CD4-positive, alpha-beta T cell treated with Interleukin-17A for 4 hours (primary cell): Measurements from ENCODE around the gene ABHD1.
"Not testable (repeated sequence)": the region's sequence is repeated elsewhere in the genome, so short reads cannot be mapped to it uniquely, and the experiment has no call there.

Experiments
- DNase-seq: peaks from one replicate; pipeline ENCODE4 v3.0.0-alpha.2; 2020; ENCODE audit warnings: mixed read lengths

ABHD1 gene

DNA sequence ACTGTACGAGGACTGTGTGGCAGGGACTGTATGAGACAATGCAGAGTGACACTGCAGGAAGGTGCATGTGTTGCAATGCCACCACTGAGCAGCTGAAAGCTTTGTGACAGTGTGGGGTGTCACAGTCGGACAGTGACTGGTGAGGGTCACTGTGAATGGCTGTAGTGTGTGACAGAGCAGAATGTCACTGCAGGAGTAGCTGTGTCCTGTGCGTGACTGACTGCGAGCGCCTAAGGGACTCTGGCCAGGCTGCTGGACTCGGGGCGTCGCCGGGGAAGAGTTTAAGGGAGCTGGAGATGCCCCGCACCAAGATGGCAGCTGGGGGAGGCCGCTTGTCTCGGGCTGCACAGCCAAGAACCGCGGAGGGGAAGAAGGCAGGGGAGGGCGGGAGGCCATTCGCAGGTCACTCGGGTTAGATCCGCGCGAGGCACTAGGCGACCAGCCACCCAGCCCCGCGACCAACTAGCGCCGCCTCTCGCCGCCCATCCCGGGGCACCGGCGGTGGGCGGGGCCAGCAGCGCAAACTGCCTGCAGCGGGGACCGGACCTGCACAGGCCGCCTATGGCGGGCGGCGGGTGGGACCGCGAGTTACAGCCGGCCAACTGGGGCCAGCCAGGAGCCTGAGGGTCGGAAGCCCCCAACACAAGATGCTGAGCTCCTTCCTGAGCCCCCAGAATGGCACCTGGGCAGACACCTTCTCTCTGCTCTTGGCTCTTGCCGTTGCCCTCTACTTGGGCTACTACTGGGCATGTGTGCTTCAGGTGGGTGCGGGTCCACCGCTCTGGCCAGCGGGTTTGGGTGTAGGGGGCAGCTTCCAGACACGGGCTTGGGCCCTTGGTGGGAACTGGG, at the start of gene ABHD1:
TSS of gene ABHD1 (plus strand) at position 514 of the 849 bp plus-strand sequence. CDS start at position 648, 134 bp downstream.
- DNase-seq: peak; percentile 84

DNA sequence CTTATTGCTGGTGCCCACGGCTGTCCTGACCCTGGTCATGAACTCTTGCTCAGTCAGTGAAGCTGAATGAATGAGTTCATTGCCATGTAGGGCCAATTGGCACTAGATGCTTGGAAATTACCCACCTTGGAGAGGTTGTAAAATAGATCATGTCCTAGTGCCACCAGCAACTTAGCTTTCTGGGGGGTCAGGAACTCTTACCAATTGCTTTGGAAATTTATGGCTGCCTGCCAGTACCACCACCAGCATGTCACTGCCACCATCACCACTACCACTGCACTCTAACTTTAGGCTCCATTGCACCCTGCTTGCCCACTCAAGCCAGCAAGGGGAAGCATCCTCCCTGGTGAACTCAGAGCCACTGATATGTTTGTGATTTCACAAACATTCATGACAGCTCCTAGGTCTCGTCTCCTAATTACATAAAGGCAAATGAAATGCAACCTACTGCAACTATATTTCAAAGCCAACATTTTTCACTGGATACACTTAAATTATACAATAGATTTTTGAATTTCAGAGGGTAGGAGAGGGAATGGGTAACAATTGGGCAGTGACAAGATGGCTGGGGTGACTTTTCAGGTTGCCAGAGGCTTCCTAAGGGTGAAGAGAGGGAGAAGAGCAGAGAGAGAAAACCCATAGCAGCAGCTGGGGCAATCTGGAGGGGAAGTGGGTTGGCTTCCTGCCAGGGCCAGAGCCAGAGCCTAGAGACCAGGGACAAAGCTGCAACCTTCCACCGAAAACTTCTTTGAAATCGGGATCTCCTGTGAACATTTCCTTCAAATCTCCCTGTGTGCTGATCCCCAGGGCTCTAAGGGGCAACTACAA, 48.7 kb upstream of the ABHD1 start:
- DNase-seq: peak; percentile 81

DNA sequence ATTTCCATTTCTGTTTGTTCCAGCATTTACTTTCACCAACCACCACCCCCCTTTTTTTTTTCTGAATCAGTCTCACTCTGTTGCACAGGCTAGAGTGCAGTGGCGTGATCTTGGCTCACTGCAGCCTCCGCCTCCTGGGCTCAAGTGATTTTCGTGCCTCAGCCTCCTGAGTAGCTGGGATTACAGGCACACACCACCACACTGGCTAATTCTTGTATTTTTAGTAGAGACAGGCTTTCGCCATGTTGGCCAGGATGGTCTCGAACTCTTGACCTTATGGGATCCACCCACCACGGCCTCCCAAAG, 48.1 kb upstream of the ABHD1 start:
- not testable (repeated sequence) for DNase-seq

DNA sequence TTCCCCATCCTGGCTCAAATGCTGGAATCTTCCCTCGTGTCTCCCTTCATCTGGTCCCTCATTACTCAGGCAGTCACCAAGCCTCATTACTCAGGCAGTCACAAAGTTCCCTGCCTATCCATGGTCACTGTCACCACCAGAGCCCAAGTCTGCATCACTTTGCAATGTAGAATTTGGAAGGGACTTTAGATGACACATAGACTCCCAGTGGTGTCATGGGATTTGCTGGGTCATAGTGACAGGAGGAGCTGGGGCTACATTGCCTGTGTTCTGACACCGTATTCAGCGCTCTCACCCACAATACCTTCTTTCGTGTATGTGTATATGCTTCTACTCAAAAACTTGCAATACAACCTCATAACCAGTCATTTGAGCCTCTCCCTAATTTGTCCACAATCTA, 47.3 kb upstream of the ABHD1 start:
- no peak for DNase-seq

DNA sequence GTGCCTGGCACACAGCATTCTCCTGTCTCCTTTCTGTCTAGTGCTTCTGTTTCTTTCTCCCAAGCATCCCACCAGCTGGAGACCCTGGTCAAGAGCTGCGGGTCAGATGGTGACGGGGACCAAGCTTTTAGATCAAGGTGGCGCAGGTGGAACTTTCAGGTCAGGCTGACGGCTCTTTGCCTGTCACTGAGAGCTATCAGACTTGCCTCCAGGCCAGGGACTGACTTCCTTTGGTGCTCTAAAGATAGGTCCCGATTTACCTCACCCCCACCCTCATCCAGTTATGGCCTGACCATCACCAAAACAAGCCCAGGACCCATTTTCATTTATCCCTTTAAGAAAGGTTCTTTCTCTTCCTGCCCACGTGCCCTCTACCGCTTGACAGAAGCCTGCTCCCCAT, 46.4 kb upstream of the ABHD1 start:
- no peak for DNase-seq

DNA sequence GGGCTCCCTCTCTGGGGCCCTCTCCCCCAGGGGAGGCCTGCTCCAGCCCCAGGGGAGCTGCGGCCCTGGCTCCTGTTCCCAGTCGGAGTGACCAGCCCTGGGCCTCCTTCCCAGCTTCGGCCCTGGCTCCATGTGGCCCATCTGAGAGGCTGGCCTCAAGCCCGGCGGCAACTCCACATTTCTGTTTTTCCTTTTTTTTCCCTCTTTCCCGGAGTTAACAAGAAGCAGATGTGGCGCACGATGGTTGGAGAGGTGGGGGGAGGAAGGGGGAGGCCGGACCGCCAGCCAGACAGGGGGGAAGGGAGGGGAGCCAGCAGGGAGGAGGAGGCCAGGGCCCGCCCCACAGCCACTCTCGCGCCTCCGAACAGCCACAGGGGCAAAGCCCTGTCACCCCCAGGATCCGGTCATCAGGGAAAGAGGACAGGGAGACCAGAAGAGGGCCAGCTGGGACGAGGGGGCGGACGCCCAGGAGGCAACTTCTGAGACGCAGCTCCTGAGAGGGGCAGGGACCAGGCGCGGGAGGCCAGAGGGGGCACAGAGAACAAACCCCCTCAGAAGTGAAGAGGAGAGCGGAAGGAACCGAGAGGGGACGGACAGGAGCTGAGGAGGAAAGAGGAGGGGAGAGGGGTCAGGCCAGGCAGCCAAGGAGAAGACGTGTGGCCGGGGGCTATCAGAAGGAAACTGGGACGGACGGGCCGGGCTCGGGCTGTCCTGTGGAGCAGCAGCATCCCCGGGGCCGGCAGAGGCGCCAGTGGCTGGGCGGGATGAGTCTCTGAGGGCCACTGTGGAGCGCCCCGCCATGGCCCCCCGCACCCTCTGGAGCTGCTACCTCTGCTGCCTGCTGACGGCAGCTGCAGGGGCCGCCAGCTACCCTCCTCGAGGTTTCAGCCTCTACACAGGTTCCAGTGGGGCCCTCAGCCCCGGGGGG, 45.1 kb upstream of the ABHD1 start, which contains the start of gene EMILIN1:
TSS of gene EMILIN1 (plus strand) at position 349 of the 928 bp plus-strand sequence. CDS start at position 800, 451 bp downstream.
- no peak for DNase-seq

DNA sequence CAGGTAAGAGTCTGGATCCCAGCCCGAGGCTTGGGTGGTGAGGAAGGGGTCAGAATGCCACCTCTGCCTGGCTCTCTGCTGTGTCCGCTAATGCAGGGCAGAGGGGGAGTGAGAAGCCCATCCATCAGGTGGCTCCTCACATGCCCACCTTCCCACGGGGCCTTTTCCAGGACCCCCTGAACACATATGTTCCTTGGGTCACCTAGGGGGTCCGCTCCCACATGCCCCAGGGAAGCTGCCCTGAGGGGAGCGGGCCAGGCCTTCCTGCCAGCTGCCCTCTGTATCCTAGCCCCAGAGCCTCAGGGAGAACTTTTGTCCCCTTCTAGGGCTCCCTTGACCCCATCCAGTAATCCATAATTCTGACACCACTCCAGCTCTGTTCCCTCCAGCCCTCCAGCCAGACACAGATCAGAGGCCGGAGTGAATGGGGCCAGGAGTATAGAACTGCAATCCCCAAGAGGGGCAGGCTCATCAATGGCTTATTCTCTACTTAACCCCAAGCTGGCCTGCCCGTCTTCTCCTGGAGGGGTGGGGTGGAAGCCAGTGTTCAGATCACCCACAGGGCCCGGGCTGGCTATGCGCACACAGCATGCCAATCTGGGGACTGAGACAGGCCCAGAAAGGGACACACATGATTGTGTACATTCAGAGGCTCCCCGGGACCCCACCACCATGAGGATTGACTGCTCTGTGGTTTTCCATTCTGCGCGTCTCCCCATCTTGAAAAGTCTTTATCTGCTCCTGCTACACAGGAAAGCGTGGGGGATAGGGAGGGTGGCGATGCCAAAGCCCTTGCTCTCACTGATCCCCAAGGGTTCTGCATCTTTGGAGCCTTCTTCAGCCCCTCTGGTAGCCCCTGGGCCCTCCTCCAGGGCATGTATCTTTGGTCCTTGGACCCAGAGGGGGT, 44.1 kb upstream of the ABHD1 start:
- no peak for DNase-seq

DNA sequence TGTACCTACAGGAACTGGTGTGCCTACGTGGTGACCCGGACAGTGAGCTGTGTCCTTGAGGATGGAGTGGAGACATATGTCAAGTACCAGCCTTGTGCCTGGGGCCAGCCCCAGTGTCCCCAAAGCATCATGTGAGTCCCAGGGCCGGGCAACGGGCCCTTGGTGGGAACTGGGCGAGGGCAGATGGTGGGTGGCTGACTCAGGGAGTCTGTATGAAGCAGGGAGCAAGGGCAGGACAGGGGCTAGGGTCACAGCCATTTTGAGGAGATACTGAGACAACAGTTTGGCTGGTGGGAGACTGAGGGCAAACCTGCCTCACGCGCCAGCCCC, 43.5 kb upstream of the ABHD1 start:
- no peak for DNase-seq

DNA sequence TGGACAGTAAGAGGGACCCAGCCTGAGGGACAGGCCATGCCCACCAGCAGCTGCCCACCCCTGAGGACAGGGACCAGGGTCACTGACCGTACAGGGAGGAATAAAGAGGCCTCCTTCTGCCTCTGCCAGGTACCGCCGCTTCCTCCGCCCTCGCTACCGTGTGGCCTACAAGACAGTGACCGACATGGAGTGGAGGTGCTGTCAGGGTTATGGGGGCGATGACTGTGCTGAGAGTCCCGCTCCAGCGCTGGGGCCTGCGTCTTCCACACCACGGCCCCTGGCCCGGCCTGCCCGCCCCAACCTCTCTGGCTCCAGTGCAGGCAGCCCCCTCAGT, 43.0 kb upstream of the ABHD1 start:
- DNase-seq: no peak

DNA sequence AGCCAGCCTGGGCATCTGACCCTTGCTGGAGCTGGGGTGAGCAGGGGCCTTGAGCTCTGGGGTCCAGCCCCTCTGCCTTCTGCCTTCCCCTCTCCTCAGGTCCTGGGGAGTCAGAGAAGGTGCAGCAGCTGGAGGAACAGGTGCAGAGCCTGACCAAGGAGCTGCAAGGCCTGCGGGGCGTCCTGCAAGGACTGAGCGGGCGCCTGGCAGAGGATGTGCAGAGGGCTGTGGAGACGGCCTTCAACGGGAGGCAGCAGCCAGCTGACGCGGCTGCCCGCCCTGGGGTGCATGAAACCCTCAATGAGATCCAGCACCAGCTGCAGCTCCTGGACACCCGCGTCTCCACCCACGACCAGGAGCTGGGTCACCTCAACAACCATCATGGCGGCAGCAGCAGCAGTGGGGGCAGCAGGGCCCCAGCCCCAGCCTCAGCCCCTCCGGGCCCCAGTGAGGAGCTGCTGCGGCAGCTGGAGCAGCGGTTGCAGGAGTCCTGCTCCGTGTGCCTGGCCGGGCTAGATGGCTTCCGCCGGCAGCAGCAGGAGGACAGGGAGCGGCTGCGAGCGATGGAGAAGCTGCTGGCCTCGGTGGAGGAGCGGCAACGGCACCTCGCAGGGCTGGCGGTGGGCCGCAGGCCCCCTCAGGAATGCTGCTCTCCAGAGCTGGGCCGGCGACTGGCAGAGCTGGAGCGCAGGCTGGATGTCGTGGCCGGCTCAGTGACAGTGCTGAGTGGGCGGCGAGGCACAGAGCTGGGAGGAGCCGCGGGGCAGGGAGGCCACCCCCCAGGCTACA, 41.4 kb upstream of the ABHD1 start:
- DNase-seq: no peak

DNA sequence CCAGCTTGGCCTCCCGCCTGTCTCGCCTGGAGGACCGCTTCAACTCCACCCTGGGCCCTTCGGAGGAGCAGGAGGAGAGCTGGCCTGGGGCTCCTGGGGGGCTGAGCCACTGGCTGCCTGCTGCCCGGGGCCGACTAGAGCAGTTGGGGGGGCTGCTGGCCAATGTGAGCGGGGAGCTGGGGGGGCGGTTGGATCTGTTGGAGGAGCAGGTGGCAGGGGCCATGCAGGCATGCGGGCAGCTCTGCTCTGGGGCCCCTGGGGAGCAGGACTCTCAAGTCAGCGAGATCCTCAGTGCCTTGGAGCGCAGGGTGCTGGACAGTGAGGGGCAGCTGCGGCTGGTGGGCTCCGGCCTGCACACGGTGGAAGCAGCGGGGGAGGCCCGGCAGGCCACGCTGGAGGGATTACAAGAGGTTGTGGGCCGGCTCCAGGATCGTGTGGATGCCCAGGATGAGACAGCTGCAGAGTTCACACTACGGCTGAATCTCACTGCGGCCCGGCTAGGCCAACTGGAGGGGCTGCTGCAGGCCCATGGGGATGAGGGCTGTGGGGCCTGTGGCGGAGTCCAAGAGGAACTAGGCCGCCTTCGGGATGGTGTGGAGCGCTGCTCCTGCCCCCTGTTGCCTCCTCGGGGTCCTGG, 40.7 kb upstream of the ABHD1 start:
- DNase-seq: no peak

DNA sequence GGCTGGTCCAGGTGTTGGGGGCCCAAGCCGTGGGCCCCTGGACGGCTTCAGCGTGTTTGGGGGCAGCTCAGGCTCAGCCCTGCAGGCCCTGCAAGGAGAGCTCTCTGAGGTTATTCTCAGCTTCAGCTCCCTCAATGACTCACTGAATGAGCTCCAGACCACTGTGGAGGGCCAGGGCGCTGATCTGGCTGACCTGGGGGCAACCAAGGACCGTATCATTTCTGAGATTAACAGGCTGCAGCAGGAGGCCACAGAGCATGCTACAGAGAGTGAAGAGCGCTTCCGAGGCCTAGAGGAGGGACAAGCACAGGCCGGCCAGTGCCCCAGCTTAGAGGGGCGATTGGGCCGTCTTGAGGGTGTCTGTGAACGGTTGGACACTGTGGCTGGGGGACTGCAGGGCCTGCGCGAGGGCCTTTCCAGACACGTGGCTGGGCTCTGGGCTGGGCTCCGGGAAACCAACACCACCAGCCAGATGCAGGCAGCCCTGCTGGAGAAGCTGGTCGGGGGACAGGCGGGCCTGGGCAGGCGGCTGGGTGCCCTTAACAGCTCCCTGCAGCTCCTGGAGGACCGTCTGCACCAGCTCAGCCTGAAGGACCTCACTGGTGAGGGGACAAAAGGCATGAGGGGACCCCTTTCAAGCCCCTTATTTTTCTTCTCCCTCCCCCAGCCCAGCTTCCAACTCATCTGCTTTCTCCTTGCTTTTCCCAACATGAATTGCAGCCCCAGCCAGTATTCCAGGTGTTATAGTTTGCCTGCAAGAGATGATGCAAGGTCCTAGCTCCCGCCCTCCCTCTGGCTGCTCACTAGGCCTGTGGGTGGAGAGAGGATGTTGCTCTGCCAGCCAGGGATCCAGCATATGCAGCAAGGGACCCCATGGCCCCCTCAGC, 40.0 kb upstream of the ABHD1 start:
- no peak for DNase-seq

DNA sequence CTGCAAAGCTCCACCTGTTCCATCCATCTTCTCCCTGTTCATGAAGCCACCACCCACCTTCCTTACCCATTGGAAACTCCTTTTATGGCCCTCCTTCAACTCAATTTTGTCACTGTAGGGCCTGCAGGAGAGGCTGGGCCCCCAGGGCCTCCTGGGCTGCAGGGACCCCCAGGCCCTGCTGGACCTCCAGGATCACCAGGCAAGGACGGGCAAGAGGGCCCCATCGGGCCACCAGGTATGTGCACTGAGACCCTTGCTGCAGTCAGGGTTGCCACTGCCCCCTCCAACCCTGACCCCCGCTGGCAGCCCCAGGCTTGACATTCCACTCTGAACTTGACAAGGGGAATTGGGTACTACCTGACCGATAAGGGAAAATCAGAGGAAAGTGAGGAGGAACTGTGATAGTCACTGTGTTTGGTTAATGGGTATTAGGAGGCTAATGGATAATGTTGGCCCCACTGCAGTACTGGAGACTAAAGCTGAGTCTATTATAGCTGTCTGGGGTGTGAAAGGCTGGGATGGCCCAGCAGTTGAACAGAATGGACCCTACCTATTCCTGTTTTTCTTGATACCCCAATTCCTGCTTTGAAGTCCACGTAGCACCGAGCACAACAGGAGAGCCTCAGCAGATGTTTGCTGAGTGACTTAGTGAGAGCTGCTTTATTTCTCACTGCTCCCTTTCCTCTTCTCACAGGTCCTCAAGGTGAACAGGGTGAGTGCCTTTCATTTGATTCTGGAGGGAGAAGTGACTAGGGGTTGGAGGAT, 39.1 kb upstream of the ABHD1 start:
- DNase-seq: no peak

DNA sequence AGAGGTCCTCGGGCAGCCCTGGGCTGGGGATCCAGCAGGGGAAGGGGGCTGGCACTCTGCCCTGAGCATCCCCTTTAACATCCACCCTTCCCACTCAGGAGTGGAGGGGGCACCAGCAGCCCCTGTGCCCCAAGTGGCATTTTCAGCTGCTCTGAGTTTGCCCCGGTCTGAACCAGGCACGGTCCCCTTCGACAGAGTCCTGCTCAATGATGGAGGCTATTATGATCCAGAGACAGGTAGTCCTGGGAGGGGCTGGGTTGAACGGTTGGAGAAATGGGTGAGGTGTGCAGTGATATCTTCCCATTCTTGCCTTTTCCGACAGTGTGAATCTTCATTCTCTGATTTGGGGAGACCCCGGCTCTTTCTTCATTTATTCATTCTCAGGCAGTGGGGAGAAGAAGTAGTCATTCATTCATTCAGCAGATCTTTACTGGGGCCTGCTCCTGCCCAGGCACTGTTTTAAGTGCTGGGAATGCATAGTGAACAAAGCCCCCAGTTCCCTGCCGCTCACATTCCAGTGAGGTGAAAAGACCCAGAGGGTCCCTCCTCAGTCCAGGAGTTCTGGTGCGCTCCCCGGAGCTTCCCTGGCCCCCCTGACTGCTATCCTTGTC, 38.4 kb upstream of the ABHD1 start:
- DNase-seq: no peak

DNA sequence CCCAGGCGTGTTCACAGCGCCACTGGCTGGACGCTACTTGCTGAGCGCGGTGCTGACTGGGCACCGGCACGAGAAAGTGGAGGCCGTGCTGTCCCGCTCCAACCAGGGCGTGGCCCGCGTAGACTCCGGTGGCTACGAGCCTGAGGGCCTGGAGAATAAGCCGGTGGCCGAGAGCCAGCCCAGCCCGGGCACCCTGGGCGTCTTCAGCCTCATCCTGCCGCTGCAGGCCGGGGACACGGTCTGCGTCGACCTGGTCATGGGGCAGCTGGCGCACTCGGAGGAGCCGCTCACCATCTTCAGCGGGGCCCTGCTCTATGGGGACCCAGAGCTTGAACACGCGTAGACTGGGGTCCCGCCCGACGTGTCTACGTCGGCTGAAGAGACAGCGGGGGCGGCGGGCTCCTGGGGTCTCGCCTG, 37.9 kb upstream of the ABHD1 start:
- peak; percentile 40 for DNase-seq

DNA sequence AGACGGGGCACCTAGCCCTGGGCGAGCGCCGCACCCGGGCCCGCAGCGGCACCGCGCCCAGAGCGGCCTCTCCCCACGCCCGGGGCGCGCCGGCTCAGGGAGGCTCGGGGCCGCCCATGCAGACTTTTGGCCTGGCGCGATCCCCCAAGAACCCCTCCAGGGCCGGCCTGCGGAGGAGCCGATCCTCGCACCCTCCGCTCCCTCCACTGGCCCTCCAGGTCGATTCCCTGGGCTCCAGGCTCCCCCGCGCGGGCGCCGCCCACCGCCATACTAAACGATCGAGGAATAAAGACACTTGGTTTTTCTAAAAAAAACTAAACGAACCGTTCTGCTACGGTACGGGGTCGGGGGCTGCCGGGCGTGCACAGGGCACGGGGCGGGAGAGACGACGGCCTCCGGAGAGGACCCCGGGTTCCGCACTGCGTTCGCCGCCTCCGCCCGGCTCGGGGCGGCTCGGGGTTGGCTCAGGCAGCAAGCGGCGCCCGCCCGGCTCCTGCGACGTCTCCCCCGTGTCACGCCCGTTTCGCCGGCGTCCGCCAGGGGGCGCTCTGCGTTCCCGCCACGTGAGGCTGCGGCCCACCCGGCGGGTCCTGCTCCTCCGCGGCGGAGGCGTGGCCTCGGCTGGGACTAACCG, 37.4 kb upstream of the ABHD1 start:
- DNase-seq: peak; percentile 99

DNA sequence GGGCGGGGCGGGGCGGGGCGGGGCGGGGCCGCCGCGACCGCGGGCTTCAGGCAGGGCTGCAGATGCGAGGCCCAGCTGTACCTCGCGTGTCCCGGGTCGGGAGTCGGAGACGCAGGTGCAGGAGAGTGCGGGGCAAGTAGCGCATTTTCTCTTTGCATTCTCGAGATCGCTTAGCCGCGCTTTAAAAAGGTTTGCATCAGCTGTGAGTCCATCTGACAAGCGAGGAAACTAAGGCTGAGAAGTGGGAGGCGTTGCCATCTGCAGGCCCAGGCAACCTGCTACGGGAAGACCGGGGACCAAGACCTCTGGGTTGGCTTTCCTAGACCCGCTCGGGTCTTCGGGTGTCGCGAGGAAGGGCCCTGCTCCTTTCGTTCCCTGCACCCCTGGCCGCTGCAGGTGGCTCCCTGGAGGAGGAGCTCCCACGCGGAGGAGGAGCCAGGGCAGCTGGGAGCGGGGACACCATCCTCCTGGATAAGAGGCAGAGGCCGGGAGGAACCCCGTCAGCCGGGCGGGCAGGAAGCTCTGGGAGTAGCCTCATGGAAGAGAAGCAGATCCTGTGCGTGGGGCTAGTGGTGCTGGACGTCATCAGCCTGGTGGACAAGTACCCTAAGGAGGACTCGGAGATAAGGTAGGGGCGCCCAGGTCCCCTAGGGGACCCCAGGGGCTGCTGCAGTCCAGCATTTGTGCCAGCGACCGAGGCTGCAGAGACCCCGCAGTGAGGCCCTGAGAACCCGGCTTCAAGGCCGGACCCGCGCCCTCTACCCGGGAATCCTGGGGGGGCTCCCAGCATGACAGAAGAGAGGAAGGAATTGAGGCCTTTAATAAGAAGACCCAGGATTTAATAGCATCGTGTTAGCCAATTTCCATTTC, 36.7 kb upstream of the ABHD1 start, which contains the start of gene KHK:
TSS of gene KHK (plus strand) at position 49 of the 870 bp plus-strand sequence. CDS start at position 537, 488 bp downstream.
- no peak for DNase-seq
